Measurements from ENCODE around the gene CCDC198. TPM values are rescaled to one million over a fixed set of nuclear protein-coding genes. Genes with fewer than 3 reads are reported as not detected.

CCDC198 gene
- total and polyA plus RNA-seq, 4 donors: 11.2 to 47.7 (median 18.6) TPM

- H3K27me3 ChIP-seq (ENCODE audit: control insufficient read depth in 4 of 4, insufficient read depth in 4 of 4, low read length in 3 of 4): no peaks in the 10 kb centered on the region
- WGBS: 45% methylated on average over 2 of the region's 2 CpGs
- H3K4me1 ChIP-seq (ENCODE audit: control insufficient read depth in 4 of 4, insufficient read depth in 4 of 4, low read length in 3 of 4): no peaks in the 10 kb centered on the region
- no peak overlapping the region for H3K4me3 ChIP-seq (ENCODE audit: low read depth in 1 of 3, low read length in 3 of 3)
- TF ChIP-seq ATF3 (IDR thresholded peaks at IDR 0.05) (no peak), HNF4A (conservative IDR thresholded peaks at IDR 0.05) (no peak), RAD21 (IDR thresholded peaks at IDR 0.05) (no peak), REST (IDR thresholded peaks at IDR 0.05) (no peak), HNF4G (IDR thresholded peaks at IDR 0.05) (no peak), YY1 (IDR thresholded peaks at IDR 0.05) (no peak), SP1 (IDR thresholded peaks at IDR 0.05) (no peak), ZBTB33 (IDR thresholded peaks at IDR 0.05) (no peak), GABPA (IDR thresholded peaks at IDR 0.05 in 1 of 2, conservative IDR thresholded peaks at IDR 0.05 in 1 of 2) (no peak), FOXA1 (IDR thresholded peaks at IDR 0.05) (no peak), MAX (IDR thresholded peaks at IDR 0.05) (no peak), RXRA (IDR thresholded peaks at IDR 0.05) (no peak), NR2F2 (IDR thresholded peaks at IDR 0.05) (no peak), EGR1 (IDR thresholded peaks at IDR 0.05; ENCODE audit: low read depth in 2 of 2) (no peak), FOXA2 (IDR thresholded peaks at IDR 0.05) (no peak), JUND (IDR thresholded peaks at IDR 0.05) (no peak)
- no peak overlapping the region for H3K9ac ChIP-seq (ENCODE audit: low read depth in 1 of 2, low read length in 2 of 2)
- H3K36me3 ChIP-seq (ENCODE audit: control insufficient read depth in 4 of 4, insufficient read depth in 3 of 4, low read depth in 1 of 4, low read length in 3 of 4): peaks cover 2 to 33% (median 20%) of the 10 kb centered on the region in 4 donors
- H3K9me3 ChIP-seq (ENCODE audit: control insufficient read depth in 4 of 4, low read length in 3 of 4): no peaks in the 10 kb centered on the region
- H3K27ac ChIP-seq (ENCODE audit: low read depth in 1 of 2, low read length in 2 of 2): no peak overlapping the region
- DNase-seq (ENCODE audit: low spot score): no peak
Observed at GRCh38 chr14:57478050-57478449, 15.6 kb downstream of the CCDC198 start.

GRCh38 chr14:57470909-57471308 is 22.7 kb downstream of the CCDC198 start:
- H3K27me3 ChIP-seq (ENCODE audit: control insufficient read depth in 4 of 4, insufficient read depth in 4 of 4, low read length in 3 of 4): no peaks in the 10 kb centered on the region
- TF ChIP-seq RXRA (IDR thresholded peaks at IDR 0.05) (no peak), TAF1 (conservative IDR thresholded peaks at IDR 0.05) (no peak), FOXA2 (IDR thresholded peaks at IDR 0.05) (no peak), YY1 (IDR thresholded peaks at IDR 0.05) (no peak), EGR1 (IDR thresholded peaks at IDR 0.05; ENCODE audit: low read depth in 2 of 2) (no peak), HNF4G (IDR thresholded peaks at IDR 0.05) (no peak), ATF3 (IDR thresholded peaks at IDR 0.05) (no peak), CTCF (IDR thresholded peaks at IDR 0.05; ENCODE audit: low read depth, low read length, missing input control) (no peak), RAD21 (IDR thresholded peaks at IDR 0.05) (no peak)
- no peak overlapping the region for H3K4me3 ChIP-seq (ENCODE audit: low read depth in 1 of 3, low read length in 3 of 3)
- H3K4me1 ChIP-seq (ENCODE audit: control insufficient read depth in 4 of 4, insufficient read depth in 4 of 4, low read length in 3 of 4): no peaks in the 10 kb centered on the region
- no peak overlapping the region for H3K27ac ChIP-seq (ENCODE audit: low read depth in 1 of 2, low read length in 2 of 2)
- WGBS: 99% methylated on average over 1 of the region's 1 CpG
- peaks cover 0 to 6% (median 4%) of the 10 kb centered on the region in 4 donors for H3K36me3 ChIP-seq (ENCODE audit: control insufficient read depth in 4 of 4, insufficient read depth in 3 of 4, low read depth in 1 of 4, low read length in 3 of 4)
- no peak for DNase-seq (ENCODE audit: low spot score)
- no peak overlapping the region for H3K9ac ChIP-seq (ENCODE audit: low read depth in 1 of 2, low read length in 2 of 2)
- H3K9me3 ChIP-seq (ENCODE audit: control insufficient read depth in 4 of 4, low read length in 3 of 4): peaks cover 0 to 3% (median under 1%) of the 10 kb centered on the region in 4 donors

All from liver (tissue), 9 donors.